HUES48 (cell line): Measurements from ENCODE around the gene TSTD1.
A peak's percentile ranks its signal among the peaks of the same experiment; 100 is the strongest.

Source experiments
- H3K27ac ChIP-seq: one replicate; pipeline ENCODE4 v1.7.0; 2013; ENCODE audit warnings: low read depth, low read length, inconsistent platforms
- H3K27me3 ChIP-seq: 2 replicates; pipeline ENCODE4 v1.6.1; 2013; ENCODE audit warnings: mild to moderate bottlenecking, low read length; ENCODE audit not compliant: control insufficient read depth, insufficient read depth
- H3K36me3 ChIP-seq: 2 replicates; pipeline ENCODE4 v1.6.1; 2013; ENCODE audit warnings: low read length; ENCODE audit not compliant: control insufficient read depth, insufficient read depth
- H3K4me1 ChIP-seq: 2 replicates; pipeline ENCODE4 v1.6.1; 2013; ENCODE audit warnings: mild to moderate bottlenecking, low read length; ENCODE audit not compliant: control insufficient read depth, insufficient read depth
- H3K4me3 ChIP-seq: 2 replicates; pipeline ENCODE4 v1.5.1; 2013; ENCODE audit warnings: mild to moderate bottlenecking, low read depth, low read length
- H3K9ac ChIP-seq: 2 replicates; pipeline ENCODE4 v1.6.1; 2013; ENCODE audit warnings: mild to moderate bottlenecking, low read depth, low read length, moderate library complexity
- H3K9me3 ChIP-seq: 2 replicates; pipeline ENCODE4 v1.6.1; 2013; ENCODE audit warnings: low read length; ENCODE audit not compliant: control insufficient read depth, insufficient read depth

The TSTD1 gene

DNA sequence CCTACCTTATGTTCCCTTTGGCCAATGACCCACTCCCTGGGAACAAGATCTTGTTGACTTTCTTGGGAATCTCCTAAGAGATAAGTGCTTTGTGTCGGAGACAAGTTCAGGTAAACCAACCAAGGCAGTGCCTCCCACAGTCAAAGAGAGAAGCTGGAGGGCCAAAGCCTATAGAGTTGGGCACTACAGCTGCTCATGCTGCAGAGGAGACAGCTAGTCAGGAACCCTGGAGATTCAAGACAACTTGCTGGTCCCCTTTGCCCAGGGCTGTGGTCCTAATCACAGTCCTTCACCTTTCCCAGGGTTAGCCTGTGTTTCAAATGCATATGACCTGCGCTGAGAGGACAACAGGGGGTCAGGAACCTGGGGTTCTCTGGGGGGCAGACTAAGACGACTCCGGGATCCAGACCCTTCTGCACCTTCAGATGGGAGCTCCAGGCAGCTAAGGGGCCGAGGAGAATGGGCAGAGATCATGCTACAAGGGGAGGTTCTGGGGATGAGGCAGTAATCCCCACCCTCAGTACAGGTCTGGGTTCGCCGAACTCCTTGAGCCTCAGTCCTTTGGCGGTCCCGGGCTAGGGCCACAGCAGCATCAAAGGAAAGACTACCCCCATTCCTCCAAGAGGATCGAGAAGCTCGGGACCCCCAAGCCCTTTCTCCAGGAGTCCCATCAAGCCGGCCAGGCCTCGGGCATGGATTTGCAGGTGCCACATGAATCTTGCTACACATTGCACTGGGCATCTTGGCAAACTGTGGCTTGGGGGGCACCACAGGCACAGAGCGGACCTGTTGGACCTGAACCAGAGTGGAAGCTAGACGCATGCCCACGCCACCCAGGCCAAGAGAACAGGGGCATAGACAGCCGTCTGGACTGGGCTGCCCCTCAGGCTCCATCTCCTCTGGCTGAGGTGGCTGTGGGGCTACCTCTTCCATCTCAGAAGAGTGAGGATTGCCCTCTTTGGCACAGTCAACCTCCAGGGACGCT, 9.0 kb upstream of the TSTD1 start:
- Histone ChIP-seq H3K9ac (no peak overlapping the region), H3K27ac (no peak overlapping the region), H3K36me3 (peaks cover 6% of the 10 kb centered on the region)

GRCh38 chr1:161046605-161047228, 8.0 kb upstream of the TSTD1 start:
- Histone ChIP-seq H3K4me1 (0 out of 2 replicates have a peak, but pooled peaks cover 4% of the 10 kb centered on the region), H3K9me3 (no peaks in the 10 kb centered on the region), H3K36me3 (peaks cover 16% of the 10 kb centered on the region), H3K4me3 (peak overlapping the region; percentile 96), H3K9ac (peak overlapping the region; percentile 94; the same call in 1 of the 2 replicates), H3K27ac (peak overlapping the region; percentile 95), H3K27me3 (no peaks in the 10 kb centered on the region)

More for the DNA sequence above, 9.0 kb upstream of the TSTD1 start:
- 0 out of 2 replicates have a peak, but pooled peaks cover 4% of the 10 kb centered on the region for H3K4me1 ChIP-seq
- no peak overlapping the region for H3K4me3 ChIP-seq
- H3K9me3 ChIP-seq: no peaks in the 10 kb centered on the region
- H3K27me3 ChIP-seq: no peaks in the 10 kb centered on the region

DNA sequence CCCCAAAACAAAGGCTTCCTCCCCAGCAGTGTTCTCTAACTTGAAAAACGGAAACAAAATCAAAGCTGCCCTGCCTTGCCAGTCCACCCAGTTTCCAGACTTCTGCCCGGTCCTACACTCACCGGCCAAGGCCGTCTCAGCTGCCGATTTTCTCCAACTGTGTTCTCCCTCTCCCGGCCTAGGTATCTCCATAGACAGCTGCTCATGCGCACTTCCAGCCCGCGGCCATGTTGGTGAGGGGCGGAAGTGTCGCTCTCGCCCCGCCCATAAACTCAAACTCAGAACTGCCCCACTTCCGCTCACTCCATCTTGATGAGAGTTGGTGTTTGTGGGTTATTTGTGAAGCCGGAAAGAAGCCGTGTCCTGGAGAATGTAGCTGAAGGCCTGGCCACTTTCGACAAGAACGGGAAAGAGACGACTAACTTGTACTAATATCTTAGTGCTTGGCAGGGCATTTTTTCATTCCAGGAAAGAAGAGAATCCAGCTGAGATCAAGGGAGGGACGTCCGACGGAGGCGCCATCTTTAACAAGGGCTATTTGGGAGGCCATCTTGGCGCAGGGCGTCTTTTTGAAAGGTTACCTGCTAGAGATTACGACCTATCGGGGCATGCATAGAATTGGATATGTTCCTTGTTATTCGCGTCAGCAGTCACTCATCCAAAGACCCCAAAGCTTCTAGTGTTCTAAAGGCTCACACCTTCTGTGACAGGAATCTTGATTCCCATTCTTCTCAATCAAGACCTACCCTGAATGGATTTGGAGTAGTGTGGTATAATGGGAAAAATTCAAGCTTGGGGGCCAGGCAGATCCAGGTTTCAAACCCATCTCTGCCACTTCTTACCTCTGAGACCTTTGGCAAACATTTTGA, 7.2 kb upstream of the TSTD1 start, which contains the start of gene USF1:
Gene USF1 (minus strand): TSS at position 242 of the 869 bp plus-strand sequence. CDS start 2,702 bp downstream, outside the sequence.
- peaks cover 22% of the 10 kb centered on the region for H3K36me3 ChIP-seq
- 0 out of 2 replicates have a peak, but pooled peaks cover 4% of the 10 kb centered on the region for H3K4me1 ChIP-seq

DNA sequence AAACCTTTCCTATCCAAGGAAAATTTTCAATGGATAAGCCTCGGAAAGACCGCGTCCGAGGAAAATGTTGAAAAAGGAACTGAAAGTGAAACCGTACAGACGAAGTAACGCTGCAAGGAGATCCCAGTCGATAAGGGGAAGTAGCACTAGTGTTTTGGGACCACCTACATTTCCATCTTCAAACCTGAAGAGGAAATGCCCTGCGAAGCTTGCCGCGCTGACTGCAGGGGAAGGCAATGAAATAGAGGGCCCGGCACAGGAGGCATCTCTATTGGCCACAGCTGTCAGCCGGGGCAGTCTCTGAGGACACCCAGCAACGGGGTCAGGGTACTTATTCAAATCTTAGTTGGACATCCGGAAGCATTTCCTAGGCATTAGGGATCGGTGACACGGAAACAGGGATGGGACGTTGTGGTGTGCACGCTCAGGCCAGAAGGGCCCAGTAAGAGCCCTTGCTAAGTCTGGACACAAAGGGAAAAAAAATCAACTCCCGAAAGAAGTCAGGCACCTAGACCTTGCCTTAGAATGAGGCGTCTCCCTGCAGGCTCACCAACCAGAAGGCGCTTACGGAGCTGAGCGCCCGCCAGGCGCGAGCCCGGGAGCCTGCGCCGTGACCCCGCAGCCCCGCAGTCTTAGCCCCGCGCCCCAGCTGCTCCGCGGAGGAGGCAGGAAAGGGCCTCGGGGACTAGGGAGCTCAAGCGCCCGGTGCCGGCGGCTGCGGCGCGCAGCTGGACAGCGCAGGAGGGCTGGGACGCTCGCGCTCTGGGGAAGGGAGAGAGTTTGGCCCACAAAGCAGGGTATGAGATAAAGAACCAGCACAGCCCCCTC, 6.4 kb upstream of the TSTD1 start:
- Histone ChIP-seq H3K9ac (peak overlapping the region; percentile 94), H3K27ac (peak overlapping the region; percentile 95), H3K36me3 (peaks cover 30% of the 10 kb centered on the region), H3K4me3 (peak overlapping the region; percentile 96), H3K9me3 (no peaks in the 10 kb centered on the region), H3K4me1 (0 out of 2 replicates have a peak, but pooled peaks cover 4% of the 10 kb centered on the region), H3K27me3 (no peaks in the 10 kb centered on the region)

More for the DNA sequence above, 7.2 kb upstream of the TSTD1 start, which contains the start of gene USF1:
- no peaks in the 10 kb centered on the region for H3K9me3 ChIP-seq
- H3K27ac ChIP-seq: peak within 1 kb of the TSS; percentile 95
- H3K27me3 ChIP-seq: no peaks in the 10 kb centered on the region
- peak within 1 kb of the TSS; percentile 94 for H3K9ac ChIP-seq
- H3K4me3 ChIP-seq: peak within 1 kb of the TSS; percentile 96

GRCh38 chr1:161044535-161044907, 5.8 kb upstream of the TSTD1 start:
- 0 out of 2 replicates have a peak, but pooled peaks cover 4% of the 10 kb centered on the region for H3K4me1 ChIP-seq
- H3K27ac ChIP-seq: peak overlapping the region; percentile 95
- no peaks in the 10 kb centered on the region for H3K27me3 ChIP-seq
- H3K9ac ChIP-seq: peak overlapping the region; percentile 12; the same call in 1 of the 2 replicates
- H3K36me3 ChIP-seq: peaks cover 36% of the 10 kb centered on the region
- peak overlapping the region; percentile 96 for H3K4me3 ChIP-seq
- H3K9me3 ChIP-seq: no peaks in the 10 kb centered on the region

DNA sequence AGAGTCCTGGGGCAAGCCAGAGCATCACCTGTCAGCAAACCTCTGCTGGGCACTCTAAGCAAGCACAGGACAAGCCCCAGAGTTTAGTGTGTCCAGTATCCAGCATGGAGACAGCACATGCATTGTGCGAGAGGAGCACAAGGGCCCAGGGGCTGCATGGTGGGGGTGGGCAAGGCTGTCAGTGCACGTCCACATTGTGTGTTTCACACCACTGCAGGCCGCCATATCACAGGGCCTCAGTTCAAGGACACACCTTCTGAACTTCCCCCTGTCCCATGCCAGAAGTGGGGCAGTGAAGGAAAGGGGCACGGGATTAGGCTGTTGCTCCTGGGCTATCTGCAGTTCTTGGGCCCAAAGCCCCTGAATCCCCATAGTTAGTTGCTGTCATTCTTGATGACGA, 782 bp upstream of the TSTD1 start:
- Histone ChIP-seq H3K4me3 (peak overlapping the region; percentile 81), H3K4me1 (peaks cover 17% of the 10 kb centered on the region; the same call in 1 of the 2 replicates), H3K27me3 (no peaks in the 10 kb centered on the region), H3K9me3 (no peaks in the 10 kb centered on the region), H3K36me3 (peaks cover 47% of the 10 kb centered on the region), H3K27ac (no peak overlapping the region), H3K9ac (no peak overlapping the region)

DNA sequence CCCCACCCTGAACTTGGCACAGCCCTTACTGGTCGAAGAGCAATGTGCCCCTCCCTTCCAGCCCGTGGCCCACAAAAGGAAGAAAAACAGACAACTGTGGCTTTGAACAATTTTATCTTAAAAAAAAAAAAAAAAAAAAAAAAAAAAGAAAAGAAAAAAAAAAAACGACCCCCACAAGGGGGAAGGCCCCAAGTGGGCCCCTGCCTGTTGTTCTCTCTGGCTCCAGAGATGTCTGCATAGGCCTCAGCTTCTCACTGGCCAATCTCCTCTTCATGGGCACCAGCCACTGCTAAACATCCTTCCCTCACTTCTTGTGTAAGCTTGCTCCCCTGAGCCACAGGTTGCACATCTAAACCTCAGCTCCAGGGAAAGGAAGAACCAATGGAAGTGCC, 386 bp upstream of the TSTD1 start:
- no peaks in the 10 kb centered on the region for H3K27me3 ChIP-seq
- H3K9ac ChIP-seq: no peak overlapping the region
- peak overlapping the region; percentile 77 for H3K27ac ChIP-seq
- peak overlapping the region; percentile 81 for H3K4me3 ChIP-seq
- H3K4me1 ChIP-seq: peaks cover 17% of the 10 kb centered on the region; the same call in 1 of the 2 replicates
- no peaks in the 10 kb centered on the region for H3K9me3 ChIP-seq
- H3K36me3 ChIP-seq: peaks cover 47% of the 10 kb centered on the region

DNA sequence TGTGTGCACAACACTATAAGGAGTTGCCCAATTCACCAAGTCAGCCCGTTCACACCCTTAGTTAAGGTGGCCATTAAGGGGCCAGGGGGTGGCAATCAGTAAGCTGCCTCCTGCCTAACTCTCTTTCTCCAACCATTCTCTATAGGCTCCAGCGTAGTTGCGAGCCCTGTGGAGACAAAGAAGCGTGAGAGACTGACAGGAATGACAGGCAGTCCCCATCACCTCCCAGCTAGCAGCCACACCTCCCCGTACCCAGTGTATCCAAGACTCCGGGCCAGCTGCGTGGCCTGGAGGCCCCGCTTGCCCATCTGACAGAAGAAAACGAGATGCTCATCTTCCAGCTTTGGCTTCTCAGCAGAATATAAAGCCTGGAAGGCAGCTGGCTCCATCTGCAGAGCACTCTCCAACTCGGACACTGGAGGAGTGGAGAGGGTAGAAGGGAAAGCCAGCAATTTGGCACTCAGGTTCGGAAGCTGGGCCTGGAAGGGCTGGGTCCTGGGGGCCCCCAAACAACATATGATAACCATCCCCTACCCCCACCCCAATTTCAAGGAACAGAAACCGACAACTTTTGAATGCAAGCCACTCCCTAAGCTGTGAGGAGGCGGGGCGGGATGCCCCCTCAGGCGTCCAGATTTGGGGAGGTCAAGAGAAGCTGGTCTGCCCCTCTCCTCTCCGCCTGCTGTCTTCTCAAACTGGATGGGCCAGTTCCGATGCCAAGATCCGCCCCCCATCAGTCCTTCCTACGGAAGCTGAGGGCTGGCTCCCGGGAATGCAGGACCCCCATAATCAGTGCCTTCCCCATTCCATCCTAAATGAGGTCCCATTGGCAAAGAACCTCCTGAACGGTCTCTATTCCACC, 872 bp downstream of the TSTD1 start:
- Histone ChIP-seq H3K4me1 (peaks cover 17% of the 10 kb centered on the region; the same call in 1 of the 2 replicates), H3K36me3 (peaks cover 42% of the 10 kb centered on the region), H3K9me3 (no peaks in the 10 kb centered on the region), H3K4me3 (peak overlapping the region; percentile 81), H3K27me3 (no peaks in the 10 kb centered on the region), H3K27ac (peak overlapping the region; percentile 77), H3K9ac (peak overlapping the region; percentile 46; the same call in 1 of the 2 replicates)

DNA sequence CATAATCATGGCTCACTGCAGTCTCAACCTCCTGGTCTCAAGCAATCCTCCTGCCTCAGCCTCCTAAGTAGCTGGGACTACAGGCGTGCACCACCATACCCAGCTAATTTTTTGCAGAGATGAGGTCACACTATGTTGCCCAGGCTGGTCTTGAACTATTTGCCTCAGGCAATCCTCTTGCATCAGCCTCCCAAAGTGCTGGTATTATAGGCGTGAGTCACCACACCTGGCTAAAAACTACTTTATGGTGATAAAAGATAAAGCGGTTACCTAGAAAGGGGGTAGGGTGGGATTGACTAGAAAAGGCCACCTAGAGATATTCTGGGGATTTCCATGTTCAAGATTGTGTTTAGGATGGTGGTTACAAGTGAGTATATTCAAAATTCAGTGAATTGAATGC, 5.0 kb downstream of the TSTD1 start:
- Histone ChIP-seq H3K27ac (no peak overlapping the region), H3K4me3 (no peak overlapping the region)

More for the DNA sequence above, 5.0 kb downstream of the TSTD1 start:
- H3K9ac ChIP-seq: no peak overlapping the region
- H3K9me3 ChIP-seq: no peaks in the 10 kb centered on the region
- peaks cover 20% of the 10 kb centered on the region; the same call in 1 of the 2 replicates for H3K4me1 ChIP-seq
- no peaks in the 10 kb centered on the region for H3K27me3 ChIP-seq
- peaks cover 7% of the 10 kb centered on the region; the same call in 1 of the 2 replicates for H3K36me3 ChIP-seq
